Measurements from ENCODE around the gene SLC12A9.
"Not testable (repeated sequence)": the region's sequence is repeated elsewhere in the genome, so short reads cannot be mapped to it uniquely, and the experiment has no call there.

Gene SLC12A9

GRCh38 chr7:100852048-100852872 is at the start of gene SLC12A9:
SLC12A9 (plus strand) TSS chr7:100852713; CDS start chr7:100854198, 1,485 bp downstream.
- DNase-seq (ENCODE audit: low read depth), result peak; percentile 94

- no peak for DNase-seq (ENCODE audit: low read depth)
These were observed 49.6 kb upstream of the SLC12A9 start for GRCh38 chr7:100802951-100803350.

- DNase-seq (ENCODE audit: low read depth), result peak; percentile 91
These were observed 48.9 kb upstream of the SLC12A9 start for GRCh38 chr7:100803398-100804161.

- DNase-seq (ENCODE audit: low read depth), result peak; percentile 44
These were observed 47.7 kb upstream of the SLC12A9 start for GRCh38 chr7:100804681-100805431.

- DNase-seq (ENCODE audit: low read depth), result no peak
These were observed 46.2 kb upstream of the SLC12A9 start for GRCh38 chr7:100806276-100806675.

GRCh38 chr7:100806883-100807282 is 45.6 kb upstream of the SLC12A9 start:
- not testable (repeated sequence) for DNase-seq (ENCODE audit: low read depth)

GRCh38 chr7:100808354-100808875 is 44.1 kb upstream of the SLC12A9 start:
- no peak for DNase-seq (ENCODE audit: low read depth)

- no peak for DNase-seq (ENCODE audit: low read depth)
These were observed 41.0 kb upstream of the SLC12A9 start for GRCh38 chr7:100811480-100811879.

- no peak for DNase-seq (ENCODE audit: low read depth)
These were observed 39.8 kb upstream of the SLC12A9 start for GRCh38 chr7:100812729-100813128.

GRCh38 chr7:100816515-100816914 is 36.0 kb upstream of the SLC12A9 start:
- not testable (repeated sequence) for DNase-seq (ENCODE audit: low read depth)

GRCh38 chr7:100817097-100817496 is 35.4 kb upstream of the SLC12A9 start:
- no peak for DNase-seq (ENCODE audit: low read depth)

GRCh38 chr7:100818366-100818765 is 34.1 kb upstream of the SLC12A9 start:
- no peak for DNase-seq (ENCODE audit: low read depth)

- DNase-seq (ENCODE audit: low read depth), result no peak
These were observed 33.7 kb upstream of the SLC12A9 start for GRCh38 chr7:100818825-100819224.

- no peak for DNase-seq (ENCODE audit: low read depth)
These were observed 32.9 kb upstream of the SLC12A9 start for GRCh38 chr7:100819586-100819985.

- DNase-seq (ENCODE audit: low read depth), result no peak
These were observed 30.0 kb upstream of the SLC12A9 start for GRCh38 chr7:100822236-100823139.

- no peak for DNase-seq (ENCODE audit: low read depth)
These were observed 29.4 kb upstream of the SLC12A9 start for GRCh38 chr7:100823140-100823525.

- no peak for DNase-seq (ENCODE audit: low read depth)
These were observed 29.0 kb upstream of the SLC12A9 start for GRCh38 chr7:100823534-100823933.

GRCh38 chr7:100824499-100825214 is 27.9 kb upstream of the SLC12A9 start:
- no peak for DNase-seq (ENCODE audit: low read depth)

GRCh38 chr7:100825215-100825671 is 27.3 kb upstream of the SLC12A9 start:
- DNase-seq (ENCODE audit: low read depth), result peak; percentile 41

Data from EH (cell line).